ENCODE measurements around the gene TARBP2.

DNA sequence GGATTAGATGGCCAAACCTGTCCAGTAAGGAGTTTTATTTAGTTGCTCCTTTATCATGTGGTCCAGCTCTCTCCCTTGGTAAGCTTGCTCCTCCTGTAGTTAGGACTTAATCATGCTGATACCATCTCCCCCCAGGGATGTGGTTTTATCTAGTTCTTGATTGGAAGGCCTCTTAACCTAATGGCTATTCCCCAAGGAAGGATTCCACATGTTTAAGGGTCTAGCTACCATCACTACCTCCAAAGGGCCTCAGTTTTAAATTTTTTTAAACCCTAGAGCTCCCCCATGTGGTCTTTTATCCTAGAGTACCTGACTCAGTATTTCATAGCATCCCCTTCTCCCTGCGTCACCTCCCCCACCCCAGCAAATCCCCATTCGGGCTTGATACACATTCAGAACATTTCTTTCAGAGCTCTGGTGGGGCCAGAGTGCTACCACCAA lies 24.3 kb upstream of the TARBP2 start:
- no peak for TF ChIP-seq EZH2phosphoT487 (IDR thresholded peaks at IDR 0.05; ENCODE audit: borderline replicate concordance, low read depth, low read length)
- TF ChIP-seq CTCF (conservative IDR thresholded peaks at IDR 0.05; ENCODE audit: low read length), result peak; percentile 79
